AG10803 (cell line): ENCODE results near the gene DOK6.

Experiments
- DNase-seq: peaks from one replicate; pipeline ENCODE4 v3.0.0; 2010; ENCODE audit warnings: low read depth
- H3K4me3 ChIP-seq: 2 replicates; pipeline ENCODE4 v1.5.1; 2011; ENCODE audit warnings: mild to moderate bottlenecking, low read length, control low read depth
- TF ChIP-seq, protein P1 (sequence below): conservative IDR thresholded peaks from 2 replicates; pipeline ENCODE4 v1.5.1; 2011; ENCODE audit warnings: mild to moderate bottlenecking, low read length, control low read depth, inconsistent platforms

The DOK6 gene

DNA sequence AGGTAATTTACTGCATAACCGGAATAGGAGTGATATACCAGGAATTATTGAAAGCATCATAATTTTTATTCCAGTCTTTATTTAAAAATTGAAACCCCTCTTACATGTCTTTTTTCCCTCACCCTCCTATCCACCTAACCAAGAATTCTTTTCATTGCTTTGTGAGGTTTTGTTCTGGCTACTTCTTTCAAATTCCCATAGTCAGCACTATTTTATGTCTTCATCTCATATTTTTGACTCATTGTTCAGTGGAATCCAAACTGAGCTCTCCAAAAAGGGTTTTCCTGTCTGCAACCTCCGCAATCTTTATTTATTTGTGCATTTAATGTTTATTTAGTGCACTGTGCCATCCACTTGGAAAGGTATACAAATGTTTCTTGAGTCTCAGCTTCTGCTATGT lies 128.5 kb downstream of the DOK6 start:
- TF ChIP-seq, protein P1, sequence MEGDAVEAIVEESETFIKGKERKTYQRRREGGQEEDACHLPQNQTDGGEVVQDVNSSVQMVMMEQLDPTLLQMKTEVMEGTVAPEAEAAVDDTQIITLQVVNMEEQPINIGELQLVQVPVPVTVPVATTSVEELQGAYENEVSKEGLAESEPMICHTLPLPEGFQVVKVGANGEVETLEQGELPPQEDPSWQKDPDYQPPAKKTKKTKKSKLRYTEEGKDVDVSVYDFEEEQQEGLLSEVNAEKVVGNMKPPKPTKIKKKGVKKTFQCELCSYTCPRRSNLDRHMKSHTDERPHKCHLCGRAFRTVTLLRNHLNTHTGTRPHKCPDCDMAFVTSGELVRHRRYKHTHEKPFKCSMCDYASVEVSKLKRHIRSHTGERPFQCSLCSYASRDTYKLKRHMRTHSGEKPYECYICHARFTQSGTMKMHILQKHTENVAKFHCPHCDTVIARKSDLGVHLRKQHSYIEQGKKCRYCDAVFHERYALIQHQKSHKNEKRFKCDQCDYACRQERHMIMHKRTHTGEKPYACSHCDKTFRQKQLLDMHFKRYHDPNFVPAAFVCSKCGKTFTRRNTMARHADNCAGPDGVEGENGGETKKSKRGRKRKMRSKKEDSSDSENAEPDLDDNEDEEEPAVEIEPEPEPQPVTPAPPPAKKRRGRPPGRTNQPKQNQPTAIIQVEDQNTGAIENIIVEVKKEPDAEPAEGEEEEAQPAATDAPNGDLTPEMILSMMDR = no peak
- no peak for DNase-seq
- H3K4me3 ChIP-seq = no peak overlapping the region

GRCh38 chr18:69531973-69532372 lies 131.3 kb downstream of the DOK6 start:
- no peak for DNase-seq
- no peak overlapping the region for H3K4me3 ChIP-seq
- TF ChIP-seq, protein P1 = no peak

GRCh38 chr18:69537183-69537582 lies 136.5 kb downstream of the DOK6 start:
- TF ChIP-seq, protein P1 = no peak
- no peak overlapping the region for H3K4me3 ChIP-seq
- no peak for DNase-seq

GRCh38 chr18:69538849-69539248 lies 138.2 kb downstream of the DOK6 start:
- DNase-seq = peak; percentile 4
- TF ChIP-seq, protein P1 = no peak
- H3K4me3 ChIP-seq = no peak overlapping the region

DNA sequence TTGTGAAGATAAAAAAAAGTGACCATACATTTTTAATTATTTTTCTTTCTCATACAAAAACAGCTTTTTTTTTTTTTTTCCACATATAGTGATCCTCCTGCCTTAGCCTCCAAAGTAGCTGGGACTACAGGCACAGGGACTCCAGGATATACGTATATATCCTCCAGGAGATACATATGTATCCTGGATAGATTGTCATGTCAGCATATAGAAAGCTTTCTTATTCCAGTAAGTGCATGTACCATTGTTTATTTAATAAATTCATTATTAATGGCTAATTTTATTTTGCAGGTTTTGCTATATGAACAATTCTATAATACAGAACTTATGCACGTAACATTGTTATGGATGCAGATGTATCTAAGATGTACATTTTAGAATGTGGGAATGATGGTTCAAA lies 138.7 kb downstream of the DOK6 start:
- DNase-seq = no peak
- no peak overlapping the region for H3K4me3 ChIP-seq
- TF ChIP-seq, protein P1 = no peak

DNA sequence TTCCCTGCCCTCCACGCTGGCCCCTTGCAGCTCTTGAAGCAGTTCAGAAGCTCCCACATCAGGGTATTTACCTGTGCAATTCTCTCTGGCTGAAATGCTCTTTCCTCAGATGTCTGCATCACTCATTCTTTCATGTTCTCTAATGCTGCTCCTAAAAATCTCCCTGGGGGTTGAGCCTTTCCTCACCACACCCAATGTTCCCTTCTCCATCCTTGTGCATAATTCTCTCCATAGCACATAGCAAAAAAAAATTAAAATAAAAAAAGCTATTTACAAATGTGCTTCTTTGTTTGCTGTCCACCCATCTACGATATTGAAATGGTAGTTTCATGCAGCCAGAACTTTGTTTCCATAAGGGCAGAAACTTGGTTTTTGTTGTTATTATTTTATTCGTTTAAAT lies 155.5 kb downstream of the DOK6 start:
- TF ChIP-seq, protein P1 = no peak
- no peak for DNase-seq
- no peak overlapping the region for H3K4me3 ChIP-seq

- DNase-seq = no peak
- TF ChIP-seq, protein P1 = no peak
- no peak overlapping the region for H3K4me3 ChIP-seq
Observed at GRCh38 chr18:69557282-69557681, 156.6 kb downstream of the DOK6 start.
